ENCODE data around the gene B3GNT2.
"Not testable (repeated sequence)": the region's sequence is repeated elsewhere in the genome, so short reads cannot be mapped to it uniquely, and the experiment has no call there.

Gene B3GNT2

DNA sequence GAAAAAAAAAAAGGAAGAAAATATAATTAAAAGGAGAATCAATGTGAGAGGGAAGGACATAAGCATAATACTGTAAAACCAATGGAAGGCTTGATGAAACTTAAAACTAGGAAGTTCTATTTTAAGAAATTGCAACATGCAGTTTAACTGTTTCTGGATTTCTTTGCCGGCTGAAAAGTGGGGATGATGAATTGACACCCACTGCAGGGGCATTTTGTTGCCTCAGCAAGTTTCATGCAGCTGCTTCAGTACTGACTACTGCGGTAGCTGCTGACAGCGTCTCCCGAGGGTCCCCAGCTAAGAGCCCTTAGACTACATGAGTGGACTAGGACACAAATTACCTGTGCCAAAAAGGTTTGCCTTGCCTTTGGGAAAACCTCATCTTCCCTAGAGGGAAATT, 69.2 kb downstream of the B3GNT2 start:
- H3K9ac ChIP-seq (ENCODE audit: low read length): no peak overlapping the region
- no peak overlapping the region for H3K4me2 ChIP-seq (ENCODE audit: low read depth, low read length)
- no peaks in the 10 kb centered on the region for H3K79me2 ChIP-seq (ENCODE audit: low read length)
- H4K20me1 ChIP-seq (ENCODE audit: insufficient read depth, low read length): no peaks in the 10 kb centered on the region
- H3K9me2 ChIP-seq (replicated peaks; ENCODE audit: insufficient read depth, low read length): no peaks in the 10 kb centered on the region
- H3K36me3 ChIP-seq (replicated peaks; ENCODE audit: insufficient read depth, low read length): no peaks in the 10 kb centered on the region
- H3K27me3 ChIP-seq (replicated peaks; ENCODE audit: insufficient read depth, low read length): no peaks in the 10 kb centered on the region
- no peak overlapping the region for H2AFZ ChIP-seq (ENCODE audit: low read length)
- DNase-seq: no peak
- H3K27ac ChIP-seq (ENCODE audit: low read length): no peak overlapping the region
- H3K4me3 ChIP-seq (ENCODE audit: low read length): no peak overlapping the region
- TF ChIP-seq EZH2phosphoT487 (IDR thresholded peaks at IDR 0.05; ENCODE audit: low read length): no peak
- no peak for TF ChIP-seq EZH2 (optimal IDR thresholded peaks at IDR 0.05; ENCODE audit: low read depth, low read length)
- TF ChIP-seq, protein P1, sequence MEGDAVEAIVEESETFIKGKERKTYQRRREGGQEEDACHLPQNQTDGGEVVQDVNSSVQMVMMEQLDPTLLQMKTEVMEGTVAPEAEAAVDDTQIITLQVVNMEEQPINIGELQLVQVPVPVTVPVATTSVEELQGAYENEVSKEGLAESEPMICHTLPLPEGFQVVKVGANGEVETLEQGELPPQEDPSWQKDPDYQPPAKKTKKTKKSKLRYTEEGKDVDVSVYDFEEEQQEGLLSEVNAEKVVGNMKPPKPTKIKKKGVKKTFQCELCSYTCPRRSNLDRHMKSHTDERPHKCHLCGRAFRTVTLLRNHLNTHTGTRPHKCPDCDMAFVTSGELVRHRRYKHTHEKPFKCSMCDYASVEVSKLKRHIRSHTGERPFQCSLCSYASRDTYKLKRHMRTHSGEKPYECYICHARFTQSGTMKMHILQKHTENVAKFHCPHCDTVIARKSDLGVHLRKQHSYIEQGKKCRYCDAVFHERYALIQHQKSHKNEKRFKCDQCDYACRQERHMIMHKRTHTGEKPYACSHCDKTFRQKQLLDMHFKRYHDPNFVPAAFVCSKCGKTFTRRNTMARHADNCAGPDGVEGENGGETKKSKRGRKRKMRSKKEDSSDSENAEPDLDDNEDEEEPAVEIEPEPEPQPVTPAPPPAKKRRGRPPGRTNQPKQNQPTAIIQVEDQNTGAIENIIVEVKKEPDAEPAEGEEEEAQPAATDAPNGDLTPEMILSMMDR (IDR thresholded peaks at IDR 0.05; ENCODE audit: low read length): no peak
- H3K9me3 ChIP-seq (replicated peaks; ENCODE audit: insufficient read depth, low read length): no peaks in the 10 kb centered on the region
- H3F3A ChIP-seq (ENCODE audit: insufficient read depth, low read length): no peaks in the 10 kb centered on the region
- no peaks in the 10 kb centered on the region for H3K4me1 ChIP-seq (ENCODE audit: low read length)

DNA sequence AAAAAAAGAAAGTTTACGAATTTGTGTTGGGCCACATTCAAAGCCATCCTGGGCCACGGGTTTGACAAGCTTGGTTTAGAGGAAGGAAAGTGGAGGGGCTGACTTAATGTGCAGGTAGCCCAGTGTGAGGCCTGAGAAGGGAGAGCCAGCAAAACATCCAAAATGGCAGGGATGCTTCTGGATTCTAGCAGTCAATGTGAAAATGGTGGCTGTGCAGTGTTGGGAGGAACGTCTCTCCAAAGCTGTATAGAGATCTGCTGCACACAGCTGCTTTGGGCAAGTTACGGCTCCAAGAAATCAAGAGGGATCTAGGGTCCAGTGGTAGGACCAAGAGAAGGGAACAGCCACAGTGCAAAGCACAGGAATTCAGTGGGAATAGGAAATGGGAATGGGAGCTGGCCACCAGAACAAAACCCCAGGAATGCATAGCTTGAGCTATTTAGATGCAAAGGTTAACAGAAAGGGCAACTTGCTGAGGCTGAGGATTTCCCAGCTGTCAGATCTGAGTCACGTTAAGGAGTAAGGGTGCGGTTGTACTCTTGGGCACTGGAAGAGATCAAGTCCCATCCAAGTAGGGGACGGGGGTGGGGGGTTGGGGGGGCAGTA, 70.6 kb downstream of the B3GNT2 start:
- no peak overlapping the region for H3K9ac ChIP-seq (ENCODE audit: low read length)
- H3K4me2 ChIP-seq (ENCODE audit: low read depth, low read length): no peak overlapping the region
- DNase-seq: no peak
- no peak overlapping the region for H2AFZ ChIP-seq (ENCODE audit: low read length)
- H3K27me3 ChIP-seq (replicated peaks; ENCODE audit: insufficient read depth, low read length): no peaks in the 10 kb centered on the region
- TF ChIP-seq EZH2 (optimal IDR thresholded peaks at IDR 0.05; ENCODE audit: low read depth, low read length) (no peak), EZH2phosphoT487 (IDR thresholded peaks at IDR 0.05; ENCODE audit: low read length) (no peak)
- TF ChIP-seq, protein P1 (IDR thresholded peaks at IDR 0.05; ENCODE audit: low read length): no peak
- H3K27ac ChIP-seq (ENCODE audit: low read length): no peak overlapping the region
- no peaks in the 10 kb centered on the region for H3K36me3 ChIP-seq (replicated peaks; ENCODE audit: insufficient read depth, low read length)
- H3K4me1 ChIP-seq (ENCODE audit: low read length): no peaks in the 10 kb centered on the region
- H4K20me1 ChIP-seq (ENCODE audit: insufficient read depth, low read length): no peaks in the 10 kb centered on the region
- H3K4me3 ChIP-seq (ENCODE audit: low read length): no peak overlapping the region
- H3F3A ChIP-seq (ENCODE audit: insufficient read depth, low read length): no peaks in the 10 kb centered on the region
- H3K79me2 ChIP-seq (ENCODE audit: low read length): no peaks in the 10 kb centered on the region
- H3K9me3 ChIP-seq (replicated peaks; ENCODE audit: insufficient read depth, low read length): no peaks in the 10 kb centered on the region
- no peaks in the 10 kb centered on the region for H3K9me2 ChIP-seq (replicated peaks; ENCODE audit: insufficient read depth, low read length)

DNA sequence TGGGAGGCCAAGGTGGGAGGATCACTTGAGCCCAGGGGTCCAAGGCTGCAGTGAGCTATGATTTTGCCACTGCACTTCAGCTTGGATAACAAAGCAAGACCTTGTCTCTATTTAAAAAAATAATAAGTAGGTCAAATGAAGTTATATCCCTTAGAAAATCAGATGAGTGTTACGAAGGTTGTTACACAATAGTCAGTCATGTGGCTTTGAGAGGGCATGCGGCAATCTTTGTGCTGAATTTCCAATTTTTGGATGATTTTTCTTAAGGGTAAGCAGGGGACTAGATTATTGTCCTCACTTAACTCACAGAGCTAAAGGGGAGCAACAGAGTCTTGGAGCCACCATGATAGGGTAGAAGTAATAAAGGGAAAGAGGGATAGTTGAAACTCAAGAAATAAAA, 71.8 kb downstream of the B3GNT2 start:
- Histone ChIP-seq H3K9ac (ENCODE audit: low read length) (no peak overlapping the region), H3K27ac (ENCODE audit: low read length) (no peak overlapping the region), H3K36me3 (replicated peaks; ENCODE audit: insufficient read depth, low read length) (no peaks in the 10 kb centered on the region), H3K4me3 (ENCODE audit: low read length) (no peak overlapping the region), H3F3A (ENCODE audit: insufficient read depth, low read length) (no peaks in the 10 kb centered on the region), H3K27me3 (replicated peaks; ENCODE audit: insufficient read depth, low read length) (no peaks in the 10 kb centered on the region), H3K4me1 (ENCODE audit: low read length) (no peaks in the 10 kb centered on the region), H3K9me2 (replicated peaks; ENCODE audit: insufficient read depth, low read length) (no peaks in the 10 kb centered on the region), H2AFZ (ENCODE audit: low read length) (no peak overlapping the region), H4K20me1 (ENCODE audit: insufficient read depth, low read length) (no peaks in the 10 kb centered on the region), H3K4me2 (ENCODE audit: low read depth, low read length) (no peak overlapping the region), H3K9me3 (replicated peaks; ENCODE audit: insufficient read depth, low read length) (no peaks in the 10 kb centered on the region), H3K79me2 (ENCODE audit: low read length) (no peaks in the 10 kb centered on the region)
- TF ChIP-seq, protein P1 (IDR thresholded peaks at IDR 0.05; ENCODE audit: low read length): no peak
- TF ChIP-seq EZH2 (optimal IDR thresholded peaks at IDR 0.05; ENCODE audit: low read depth, low read length): no peak
- no peak for TF ChIP-seq EZH2phosphoT487 (IDR thresholded peaks at IDR 0.05; ENCODE audit: low read length)
- DNase-seq: no peak

DNA sequence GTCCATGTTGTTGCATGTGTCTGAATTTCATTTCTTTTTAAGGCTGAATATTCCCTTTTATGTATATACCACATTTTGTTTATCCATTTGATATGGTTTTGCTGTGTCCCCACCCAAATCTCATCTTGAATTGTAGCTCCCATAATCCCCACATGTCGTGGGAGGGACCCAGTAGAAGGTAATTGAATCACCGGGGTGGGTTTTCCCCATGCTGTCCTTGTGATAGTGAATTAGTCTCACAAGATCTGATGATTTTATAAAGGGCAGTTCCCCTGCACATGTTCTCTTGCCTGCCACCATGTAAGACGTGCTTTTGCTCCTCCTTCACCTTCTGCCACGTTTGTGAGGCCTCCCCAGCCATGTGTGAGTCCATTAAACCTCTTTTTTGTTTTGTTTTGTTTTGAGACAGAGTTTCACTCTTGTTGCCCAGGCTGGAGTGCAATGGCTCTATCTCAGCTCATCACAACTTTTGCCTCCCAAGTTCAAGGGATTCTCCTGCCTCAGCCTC, 72.8 kb downstream of the B3GNT2 start:
- H3F3A ChIP-seq (ENCODE audit: insufficient read depth, low read length); H3K27ac ChIP-seq (ENCODE audit: low read length); H2AFZ ChIP-seq (ENCODE audit: low read length); H3K4me1 ChIP-seq (ENCODE audit: low read length); H3K4me3 ChIP-seq (ENCODE audit: low read length); H4K20me1 ChIP-seq (ENCODE audit: insufficient read depth, low read length); H3K27me3 ChIP-seq (replicated peaks; ENCODE audit: insufficient read depth, low read length); H3K9me3 ChIP-seq (replicated peaks; ENCODE audit: insufficient read depth, low read length); DNase-seq; H3K79me2 ChIP-seq (ENCODE audit: low read length); H3K9ac ChIP-seq (ENCODE audit: low read length); H3K9me2 ChIP-seq (replicated peaks; ENCODE audit: insufficient read depth, low read length); H3K4me2 ChIP-seq (ENCODE audit: low read depth, low read length); H3K36me3 ChIP-seq (replicated peaks; ENCODE audit: insufficient read depth, low read length): not testable (repeated sequence)

Measured in MM.1S (cell line).